Smooth muscle cell (in vitro differentiated cells): ENCODE measurements around the gene KIT. TPM values are rescaled to one million over a fixed set of nuclear protein-coding genes. Genes with fewer than 3 reads are reported as not detected.

Experiments
- DNase-seq: peaks from one replicate; lab custom pipeline; 2025; ENCODE audit not compliant: unreplicated experiment; lab: John Stamatoyannopoulos, UW
- H2AFZ ChIP-seq: fragments of 200-600 bp; sonication (generic); 2 replicates; pipeline ENCODE4 v1.6.0; 2016; ENCODE audit warnings: antibody characterized with exemption, low read depth, mild to moderate bottlenecking
- H3F3A ChIP-seq: fragments of 200-600 bp; sonication (generic); 2 replicates; pipeline ENCODE4 v1.6.0; 2017; ENCODE audit warnings: antibody characterized with exemption, low read depth
- H3K27ac ChIP-seq: fragments of 200-600 bp; sonication (generic); 2 replicates; pipeline ENCODE4 v1.5.1; 2016; ENCODE audit warnings: low read depth, mild to moderate bottlenecking
- H3K27me3 ChIP-seq: fragments of 200-600 bp; sonication (generic); 2 replicates; pipeline ENCODE4 v1.6.1; 2016; ENCODE audit warnings: low read depth, mild to moderate bottlenecking
- H3K36me3 ChIP-seq: fragments of 200-600 bp; sonication (generic); 2 replicates; pipeline ENCODE4 v1.5.1; 2016; ENCODE audit warnings: low read depth
- H3K4me1 ChIP-seq: fragments of 200-600 bp; sonication (generic); 2 replicates; pipeline ENCODE4 v1.5.1; 2016; ENCODE audit warnings: low read depth
- H3K4me2 ChIP-seq: fragments of 200-600 bp; sonication (generic); 2 replicates; pipeline ENCODE4 v1.6.0; 2016; ENCODE audit warnings: mild to moderate bottlenecking
- H3K4me3 ChIP-seq: fragments of 200-600 bp; sonication (generic); 2 replicates; pipeline ENCODE4 v1.5.1; 2016; ENCODE audit warnings: mild to moderate bottlenecking
- H3K79me2 ChIP-seq: fragments of 200-600 bp; sonication (generic); 2 replicates; pipeline ENCODE4 v1.6.0; 2016; ENCODE audit warnings: low read depth, mild to moderate bottlenecking
- H3K9ac ChIP-seq: fragments of 200-600 bp; sonication (generic); 2 replicates; pipeline ENCODE4 v1.6.0; 2016; ENCODE audit warnings: low read depth
- H3K9me3 ChIP-seq: fragments of 200-600 bp; sonication (generic); replicated peaks from 2 replicates; pipeline ENCODE4 v1.5.1; 2016; ENCODE audit warnings: low read depth
- H4K20me1 ChIP-seq: fragments of 200-600 bp; sonication (generic); 2 replicates; pipeline ENCODE4 v1.6.0; 2016; ENCODE audit warnings: low read depth
- WGBS: methylation state at CpG from one replicate; pipeline ENCODE4 v1.1.7; 2016; ENCODE audit warnings: low lambda C conversion rate; 5-methylcytosine and 5-hydroxymethylcytosine counted together
- polyA plus RNA-seq: library from polyadenylated mRNA; unstranded; fragments of >200 nt; fragmentation: Nextera tagmentation; extraction: Ambion mirVana; gene quantifications from 2 replicates; pipeline ENCODE4 v1.2.1, GENCODE V29; 2016
- total RNA-seq: library from RNA; depleted of rRNA; stranded (reverse); fragments of >200 nt; gene quantifications from 2 replicates; pipeline ENCODE4 v1.2.3, GENCODE V29; 2014
- TF ChIP-seq, protein P1 (sequence below): fragments of 200-600 bp; sonication (generic); IDR thresholded peaks from 2 replicates; pipeline ENCODE4 v1.5.1; 2017; ENCODE audit warnings: borderline replicate concordance, mild to moderate bottlenecking, antibody characterized with exemption; ENCODE audit not compliant: insufficient read depth, poor library complexity, severe bottlenecking

Gene KIT
- total and polyA plus RNA-seq, 2 experiments from 2014 or later: 3.2 to 7.0 TPM

DNA sequence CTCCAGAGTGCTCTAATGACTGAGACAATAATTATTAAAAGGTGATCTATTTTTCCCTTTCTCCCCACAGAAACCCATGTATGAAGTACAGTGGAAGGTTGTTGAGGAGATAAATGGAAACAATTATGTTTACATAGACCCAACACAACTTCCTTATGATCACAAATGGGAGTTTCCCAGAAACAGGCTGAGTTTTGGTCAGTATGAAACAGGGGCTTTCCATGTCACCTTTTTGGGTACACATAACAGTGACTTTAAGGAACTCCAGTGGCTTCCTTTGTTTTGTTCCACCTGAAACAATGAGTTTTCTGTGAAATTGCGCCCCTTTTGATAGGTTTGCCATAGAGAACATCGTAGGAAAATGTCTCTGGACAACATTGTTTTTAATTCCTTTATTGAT, 69.6 kb downstream of the KIT start:
- no peaks in the 10 kb centered on the region for H3K36me3 ChIP-seq
- H4K20me1 ChIP-seq: no peaks in the 10 kb centered on the region
- H3K27ac ChIP-seq: no peak overlapping the region
- no peak overlapping the region for H3K4me3 ChIP-seq
- H3K4me1 ChIP-seq: no peaks in the 10 kb centered on the region
- H3K9me3 ChIP-seq: no peaks in the 10 kb centered on the region
- no peak overlapping the region for H3K4me2 ChIP-seq
- no peaks in the 10 kb centered on the region for H3K79me2 ChIP-seq
- H3F3A ChIP-seq: no peaks in the 10 kb centered on the region
- H2AFZ ChIP-seq: no peak overlapping the region
- TF ChIP-seq, protein P1, sequence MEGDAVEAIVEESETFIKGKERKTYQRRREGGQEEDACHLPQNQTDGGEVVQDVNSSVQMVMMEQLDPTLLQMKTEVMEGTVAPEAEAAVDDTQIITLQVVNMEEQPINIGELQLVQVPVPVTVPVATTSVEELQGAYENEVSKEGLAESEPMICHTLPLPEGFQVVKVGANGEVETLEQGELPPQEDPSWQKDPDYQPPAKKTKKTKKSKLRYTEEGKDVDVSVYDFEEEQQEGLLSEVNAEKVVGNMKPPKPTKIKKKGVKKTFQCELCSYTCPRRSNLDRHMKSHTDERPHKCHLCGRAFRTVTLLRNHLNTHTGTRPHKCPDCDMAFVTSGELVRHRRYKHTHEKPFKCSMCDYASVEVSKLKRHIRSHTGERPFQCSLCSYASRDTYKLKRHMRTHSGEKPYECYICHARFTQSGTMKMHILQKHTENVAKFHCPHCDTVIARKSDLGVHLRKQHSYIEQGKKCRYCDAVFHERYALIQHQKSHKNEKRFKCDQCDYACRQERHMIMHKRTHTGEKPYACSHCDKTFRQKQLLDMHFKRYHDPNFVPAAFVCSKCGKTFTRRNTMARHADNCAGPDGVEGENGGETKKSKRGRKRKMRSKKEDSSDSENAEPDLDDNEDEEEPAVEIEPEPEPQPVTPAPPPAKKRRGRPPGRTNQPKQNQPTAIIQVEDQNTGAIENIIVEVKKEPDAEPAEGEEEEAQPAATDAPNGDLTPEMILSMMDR: no peak
- H3K27me3 ChIP-seq: no peaks in the 10 kb centered on the region
- H3K9ac ChIP-seq: no peak overlapping the region
- DNase-seq: no peak
- 98% methylated on average over 2 of the region's 2 CpGs for WGBS

DNA sequence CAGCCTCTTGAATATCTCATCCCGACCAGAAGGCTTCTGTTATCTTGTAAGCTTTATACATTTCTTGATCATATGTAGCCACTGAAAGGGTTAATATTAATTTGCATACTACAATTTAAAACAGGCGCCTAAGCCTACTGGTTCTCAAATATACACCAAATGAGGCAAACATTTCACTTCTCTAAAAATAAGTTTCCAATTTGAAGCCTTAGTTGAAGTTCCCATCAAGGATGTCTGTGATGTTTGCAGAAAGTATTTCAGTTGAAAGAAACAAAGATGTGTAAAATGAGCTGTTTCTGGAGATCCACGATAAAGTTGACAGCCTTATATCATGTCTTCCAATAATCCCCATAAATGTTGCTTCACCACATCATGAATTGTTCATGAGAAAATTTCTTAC, 70.6 kb downstream of the KIT start:
- H4K20me1 ChIP-seq: no peaks in the 10 kb centered on the region
- TF ChIP-seq, protein P1: no peak
- H3K4me2 ChIP-seq: no peak overlapping the region
- no peak overlapping the region for H3K9ac ChIP-seq
- no peak for DNase-seq
- no peaks in the 10 kb centered on the region for H3F3A ChIP-seq
- 88% methylated on average over 3 of the region's 3 CpGs for WGBS
- no peaks in the 10 kb centered on the region for H3K79me2 ChIP-seq
- H2AFZ ChIP-seq: no peak overlapping the region
- H3K27me3 ChIP-seq: no peaks in the 10 kb centered on the region
- H3K4me3 ChIP-seq: no peak overlapping the region
- no peaks in the 10 kb centered on the region for H3K4me1 ChIP-seq
- H3K27ac ChIP-seq: no peak overlapping the region
- H3K9me3 ChIP-seq: no peaks in the 10 kb centered on the region
- no peaks in the 10 kb centered on the region for H3K36me3 ChIP-seq

DNA sequence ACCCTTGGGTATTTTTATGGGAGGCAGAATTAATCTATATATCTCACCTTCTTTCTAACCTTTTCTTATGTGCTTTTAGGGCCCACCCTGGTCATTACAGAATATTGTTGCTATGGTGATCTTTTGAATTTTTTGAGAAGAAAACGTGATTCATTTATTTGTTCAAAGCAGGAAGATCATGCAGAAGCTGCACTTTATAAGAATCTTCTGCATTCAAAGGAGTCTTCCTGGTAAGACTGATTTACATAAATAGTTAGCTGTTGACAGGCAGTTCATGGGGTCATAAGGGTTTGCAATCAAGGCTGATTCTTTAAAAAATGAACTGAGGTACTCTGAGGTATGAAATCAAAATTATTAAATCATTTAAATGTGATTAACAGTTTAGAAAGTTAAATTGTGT, 71.5 kb downstream of the KIT start:
- Histone ChIP-seq H3F3A (no peaks in the 10 kb centered on the region), H3K4me2 (no peak overlapping the region), H3K27ac (no peak overlapping the region), H3K4me1 (no peaks in the 10 kb centered on the region), H3K4me3 (no peak overlapping the region), H2AFZ (no peak overlapping the region), H4K20me1 (no peaks in the 10 kb centered on the region), H3K9ac (no peak overlapping the region), H3K79me2 (no peaks in the 10 kb centered on the region), H3K36me3 (no peaks in the 10 kb centered on the region), H3K9me3 (no peaks in the 10 kb centered on the region), H3K27me3 (no peaks in the 10 kb centered on the region)
- WGBS: 93% methylated on average over 1 of the region's 1 CpG
- no peak for DNase-seq
- TF ChIP-seq, protein P1: no peak

DNA sequence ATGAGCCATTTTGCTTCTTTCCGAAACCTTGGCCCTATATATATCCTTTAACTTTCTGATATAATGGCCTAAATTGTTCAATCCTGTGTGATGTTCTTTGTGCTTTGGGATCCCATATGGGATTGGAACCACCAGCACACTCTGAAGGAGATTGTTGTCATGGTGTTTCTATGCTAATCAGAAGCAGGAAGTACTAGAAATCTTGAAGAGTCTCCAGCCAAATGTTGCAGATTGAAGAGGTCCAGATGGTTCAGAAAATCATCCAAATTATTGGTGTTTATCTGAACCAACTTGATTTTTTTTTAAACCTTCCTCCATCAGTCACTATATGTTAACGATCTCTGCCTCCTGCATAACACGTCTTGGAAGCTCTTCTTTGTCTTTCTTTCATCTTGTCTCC, 72.8 kb downstream of the KIT start:
- DNase-seq: no peak
- Histone ChIP-seq H3K4me1 (no peaks in the 10 kb centered on the region), H3K27ac (no peak overlapping the region), H3K9me3 (no peaks in the 10 kb centered on the region), H4K20me1 (no peaks in the 10 kb centered on the region), H3K4me3 (no peak overlapping the region), H2AFZ (no peak overlapping the region), H3F3A (no peaks in the 10 kb centered on the region), H3K27me3 (no peaks in the 10 kb centered on the region), H3K9ac (no peak overlapping the region), H3K36me3 (no peaks in the 10 kb centered on the region), H3K4me2 (no peak overlapping the region), H3K79me2 (no peaks in the 10 kb centered on the region)
- TF ChIP-seq, protein P1: no peak
- WGBS: 92% methylated on average over 3 of the region's 3 CpGs
